Cardiac muscle cell (in vitro differentiated cells and primary cell): ENCODE measurements around the gene BCR. TPM values are rescaled to one million over a fixed set of nuclear protein-coding genes. Genes with fewer than 3 reads are reported as not detected.

Experiments
- DNase-seq, 2 donors: peaks; one replicate each; pipeline versions ENCODE4 v3.0.0 to v3.0.0-alpha.2; 2010 to 2017; ENCODE audit warnings: low read depth in 1 of 2, low spot score in 1 of 2
- H3K27ac ChIP-seq: fragments of 200-600 bp; sonication (generic); 2 replicates; pipeline ENCODE4 v1.5.1; 2016
- H3K27me3 ChIP-seq: fragments of 200-600 bp; sonication (generic); 2 replicates; pipeline ENCODE4 v1.6.0; 2016; ENCODE audit warnings: control low read depth
- H3K36me3 ChIP-seq: fragments of 200-600 bp; sonication (generic); 2 replicates; pipeline ENCODE4 v1.5.1; 2016; ENCODE audit warnings: control low read depth
- H3K4me1 ChIP-seq: fragments of 200-600 bp; sonication (generic); 2 replicates; pipeline ENCODE4 v1.8.1; 2017; ENCODE audit warnings: low read depth, mild to moderate bottlenecking, mixed run types
- H3K4me3 ChIP-seq: fragments of 200-600 bp; sonication (generic); 2 replicates; pipeline ENCODE4 v1.5.1; 2016; ENCODE audit warnings: mild to moderate bottlenecking
- H3K9me3 ChIP-seq: fragments of 200-600 bp; sonication (generic); 2 replicates; pipeline ENCODE4 v1.5.1; 2017; ENCODE audit warnings: low read depth, mild to moderate bottlenecking, control low read depth
- polyA plus RNA-seq: library from polyadenylated mRNA; unstranded; fragments of >200 nt; fragmentation: Nextera tagmentation; extraction: Ambion mirVana; gene quantifications from 2 replicates; pipeline ENCODE4 v1.2.1, GENCODE V29; 2016
- total RNA-seq: library from RNA; depleted of rRNA; stranded (reverse); fragments of >200 nt; gene quantifications from 2 replicates; pipeline ENCODE4 v1.2.3, GENCODE V29; 2016
- TF ChIP-seq, protein P1 (sequence below): IDR thresholded peaks from 2 replicates; pipeline ENCODE4 v1.5.1; 2012; ENCODE audit warnings: low read depth, mild to moderate bottlenecking, low read length

The BCR gene
- total and polyA plus RNA-seq, 2 experiments from 2014 or later: 30.9 to 53.1 TPM

DNA sequence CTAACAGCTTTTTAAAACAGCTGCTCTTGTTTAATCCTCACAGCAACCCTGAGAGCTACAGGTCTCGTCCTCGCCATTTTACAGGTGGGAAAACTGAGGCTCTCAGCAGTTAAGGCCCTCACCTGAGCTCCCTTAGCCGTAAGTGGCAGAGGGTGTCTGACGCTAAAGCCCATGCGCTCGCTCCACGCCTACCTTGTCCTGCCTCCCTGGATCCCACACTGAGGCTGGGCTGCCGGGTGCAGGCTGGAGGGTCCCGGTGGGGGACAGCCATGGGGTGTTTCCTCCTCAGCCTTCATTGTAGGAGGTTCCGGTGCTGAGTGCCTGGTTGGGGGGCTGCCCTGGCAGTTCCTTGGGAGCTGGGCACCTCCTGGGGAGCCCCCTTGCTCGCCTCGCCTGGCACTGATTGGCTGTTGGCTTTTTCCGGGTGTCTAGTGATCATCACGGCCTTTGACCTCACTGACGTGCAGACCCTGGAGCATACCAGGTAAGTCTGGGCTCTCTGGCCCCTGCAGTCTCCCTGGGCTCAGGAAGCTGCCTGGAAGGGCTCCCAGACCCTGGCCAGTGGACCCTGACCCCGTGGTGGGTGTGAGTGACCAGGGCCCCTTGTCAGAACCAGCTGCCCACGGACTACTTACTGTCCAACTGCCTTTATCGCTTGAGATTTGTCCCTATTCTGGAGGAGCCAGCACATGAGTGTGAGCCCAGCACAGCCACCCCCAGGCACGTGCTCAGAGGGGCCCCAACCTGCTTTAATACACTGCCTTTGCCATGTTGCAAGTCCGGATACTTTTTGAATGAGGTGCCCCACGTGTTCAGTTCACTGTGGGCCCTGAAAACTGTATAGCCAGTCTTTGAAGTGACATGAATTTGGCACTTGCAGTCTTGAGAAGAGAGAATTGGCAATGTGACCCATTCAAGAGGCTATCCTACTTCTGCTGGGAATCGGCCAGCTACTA is 22.5 kb upstream of the BCR start:
- Histone ChIP-seq H3K36me3 (no peaks in the 10 kb centered on the region), H3K27ac (no peak overlapping the region), H3K4me3 (no peak overlapping the region), H3K4me1 (no peaks in the 10 kb centered on the region), H3K9me3 (no peaks in the 10 kb centered on the region), H3K27me3 (no peaks in the 10 kb centered on the region)
- DNase-seq: no peak
- TF ChIP-seq, protein P1, sequence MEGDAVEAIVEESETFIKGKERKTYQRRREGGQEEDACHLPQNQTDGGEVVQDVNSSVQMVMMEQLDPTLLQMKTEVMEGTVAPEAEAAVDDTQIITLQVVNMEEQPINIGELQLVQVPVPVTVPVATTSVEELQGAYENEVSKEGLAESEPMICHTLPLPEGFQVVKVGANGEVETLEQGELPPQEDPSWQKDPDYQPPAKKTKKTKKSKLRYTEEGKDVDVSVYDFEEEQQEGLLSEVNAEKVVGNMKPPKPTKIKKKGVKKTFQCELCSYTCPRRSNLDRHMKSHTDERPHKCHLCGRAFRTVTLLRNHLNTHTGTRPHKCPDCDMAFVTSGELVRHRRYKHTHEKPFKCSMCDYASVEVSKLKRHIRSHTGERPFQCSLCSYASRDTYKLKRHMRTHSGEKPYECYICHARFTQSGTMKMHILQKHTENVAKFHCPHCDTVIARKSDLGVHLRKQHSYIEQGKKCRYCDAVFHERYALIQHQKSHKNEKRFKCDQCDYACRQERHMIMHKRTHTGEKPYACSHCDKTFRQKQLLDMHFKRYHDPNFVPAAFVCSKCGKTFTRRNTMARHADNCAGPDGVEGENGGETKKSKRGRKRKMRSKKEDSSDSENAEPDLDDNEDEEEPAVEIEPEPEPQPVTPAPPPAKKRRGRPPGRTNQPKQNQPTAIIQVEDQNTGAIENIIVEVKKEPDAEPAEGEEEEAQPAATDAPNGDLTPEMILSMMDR: no peak

DNA sequence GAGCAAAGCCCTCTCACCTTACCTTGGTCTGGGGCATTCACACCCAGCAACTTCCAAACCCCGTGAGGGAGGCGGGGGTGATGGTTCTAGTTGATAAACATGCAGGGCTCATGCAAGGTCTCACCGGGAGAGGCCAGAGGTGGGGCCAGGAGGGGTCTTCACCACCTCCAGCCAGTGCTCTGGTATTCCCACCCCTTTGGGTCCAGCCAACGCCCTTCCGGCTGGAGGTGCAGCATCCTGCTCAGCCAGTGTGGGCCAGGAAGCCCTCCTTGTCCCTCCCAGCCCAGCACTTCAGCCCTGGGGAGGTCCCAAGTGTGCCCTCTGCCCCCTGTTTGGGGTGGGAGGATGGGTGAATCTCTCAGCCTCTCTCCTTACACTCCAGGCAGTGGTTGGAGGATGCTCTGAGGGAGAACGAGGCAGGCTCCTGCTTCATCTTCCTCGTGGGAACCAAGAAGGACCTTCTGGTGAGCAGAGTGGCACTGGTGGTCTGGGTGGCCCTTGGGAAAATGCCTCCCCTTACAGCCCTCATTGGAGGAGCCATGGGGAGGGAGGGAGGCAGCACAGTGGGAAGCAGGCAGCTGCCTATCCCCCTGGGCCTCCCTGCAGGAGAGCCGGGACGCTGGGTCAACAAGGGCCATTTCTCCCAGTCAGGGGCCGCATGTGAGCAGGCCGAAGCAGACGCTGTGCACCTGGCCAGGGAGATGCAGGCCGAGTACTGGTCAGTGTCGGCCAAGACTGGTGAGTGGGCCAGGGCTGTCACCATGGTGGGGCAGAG is 21.6 kb upstream of the BCR start:
- TF ChIP-seq, protein P1: no peak
- H3K27me3 ChIP-seq: no peaks in the 10 kb centered on the region
- H3K27ac ChIP-seq: no peak overlapping the region
- H3K36me3 ChIP-seq: no peaks in the 10 kb centered on the region
- no peaks in the 10 kb centered on the region for H3K4me1 ChIP-seq
- H3K9me3 ChIP-seq: no peaks in the 10 kb centered on the region
- DNase-seq: no peak
- H3K4me3 ChIP-seq: no peak overlapping the region

DNA sequence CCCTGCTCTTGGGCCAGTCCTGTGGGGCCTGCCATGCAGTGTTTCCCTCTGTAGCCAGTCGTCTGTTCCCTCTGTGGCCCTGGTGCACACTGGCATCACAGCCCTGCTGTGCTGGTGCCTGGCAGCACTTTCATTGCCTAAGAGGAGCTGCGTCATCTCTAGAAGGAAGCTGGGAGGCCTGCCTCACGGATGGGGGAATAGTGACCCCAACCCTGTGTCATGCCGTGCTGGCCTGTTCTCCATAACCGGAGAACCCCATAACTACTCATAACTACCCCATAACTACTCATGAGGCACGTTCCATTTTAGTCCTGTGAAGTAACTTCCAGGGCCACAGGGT is 21.0 kb upstream of the BCR start:
- no peak overlapping the region for H3K27ac ChIP-seq
- no peak for DNase-seq
- H3K4me1 ChIP-seq: no peaks in the 10 kb centered on the region
- no peaks in the 10 kb centered on the region for H3K27me3 ChIP-seq
- H3K36me3 ChIP-seq: no peaks in the 10 kb centered on the region
- TF ChIP-seq, protein P1: no peak
- H3K9me3 ChIP-seq: no peaks in the 10 kb centered on the region
- no peak overlapping the region for H3K4me3 ChIP-seq

DNA sequence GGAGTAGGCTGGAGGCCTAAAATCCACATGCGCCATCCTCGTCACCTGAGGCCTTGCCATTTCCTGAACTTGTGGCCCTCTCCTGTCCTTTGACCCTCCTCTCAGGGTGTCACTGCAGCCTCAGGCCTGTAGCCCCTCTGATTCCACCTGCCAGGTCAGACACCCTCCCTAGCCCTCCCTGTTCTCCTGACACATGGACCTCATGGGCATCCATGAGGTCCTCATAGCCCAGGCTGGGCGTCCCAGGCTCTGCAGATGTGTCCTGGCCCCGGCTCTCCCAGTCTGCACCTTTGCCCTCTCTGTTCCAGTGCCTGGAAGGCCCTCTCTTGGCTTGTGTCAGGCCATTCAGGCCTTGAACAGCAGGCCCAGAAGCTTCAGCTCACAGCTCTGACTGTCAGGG is 19.3 kb upstream of the BCR start:
- Histone ChIP-seq H3K4me1 (no peaks in the 10 kb centered on the region), H3K36me3 (no peaks in the 10 kb centered on the region), H3K27ac (no peak overlapping the region), H3K27me3 (no peaks in the 10 kb centered on the region), H3K9me3 (no peaks in the 10 kb centered on the region), H3K4me3 (no peak overlapping the region)
- TF ChIP-seq, protein P1: no peak
- DNase-seq: no peak

DNA sequence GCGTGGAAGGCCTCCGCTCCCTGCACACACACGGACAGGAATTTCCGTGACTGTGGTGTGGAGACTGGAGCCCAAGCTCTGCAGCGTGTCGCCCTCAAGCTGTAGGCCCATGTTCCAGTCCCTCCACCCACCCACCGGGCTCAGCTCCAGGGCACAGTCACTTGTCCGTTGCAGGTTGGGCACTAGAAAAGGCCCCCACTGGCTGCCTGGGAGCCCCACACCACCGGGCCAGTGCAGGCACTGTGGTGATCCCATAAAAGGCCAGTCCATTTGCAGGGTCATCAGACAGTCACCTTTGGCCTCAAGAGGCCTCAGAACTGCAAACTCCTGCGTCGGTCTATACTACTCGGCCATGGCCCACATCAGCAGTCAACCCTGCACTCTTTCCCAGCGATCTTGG is 18.7 kb upstream of the BCR start:
- no peak overlapping the region for H3K4me3 ChIP-seq
- no peaks in the 10 kb centered on the region for H3K9me3 ChIP-seq
- H3K27me3 ChIP-seq: no peaks in the 10 kb centered on the region
- TF ChIP-seq, protein P1: no peak
- H3K36me3 ChIP-seq: no peaks in the 10 kb centered on the region
- no peak for DNase-seq
- no peaks in the 10 kb centered on the region for H3K4me1 ChIP-seq
- H3K27ac ChIP-seq: no peak overlapping the region
